NOMO-1 treated with dmso at 0.1 percent for 144 hours (cell line): Measurements from ENCODE around the gene SMIM13.

ENCODE experiments used
- DNase-seq: peaks from one replicate; lab custom pipeline; 2025; ENCODE audit not compliant: unreplicated experiment; lab: John Stamatoyannopoulos, UW

The SMIM13 gene

GRCh38 chr6:11185204-11185842, 91.7 kb downstream of the SMIM13 start:
- DNase-seq: no peak

- DNase-seq: no peak
These were observed 93.7 kb downstream of the SMIM13 start for GRCh38 chr6:11187301-11187700.
